A549 treated with Hydrocortisone at 1 μM for 4 hours (cell line): ENCODE data around the gene CLHC1. TPM values are rescaled to one million over a fixed set of nuclear protein-coding genes. Genes with fewer than 3 reads are reported as not detected.

Source experiments
- total RNA-seq: library from RNA; stranded (reverse); fragments of 200-300 nt; extraction: Qiagen RNA extraction; gene quantifications from 5 replicates; pipeline ENCODE4 v1.2.3, GENCODE V29; 2022

Gene CLHC1
- 1.7 to 2.7 TPM (median 2.0 TPM) in 5 replicates for total RNA-seq

DNA sequence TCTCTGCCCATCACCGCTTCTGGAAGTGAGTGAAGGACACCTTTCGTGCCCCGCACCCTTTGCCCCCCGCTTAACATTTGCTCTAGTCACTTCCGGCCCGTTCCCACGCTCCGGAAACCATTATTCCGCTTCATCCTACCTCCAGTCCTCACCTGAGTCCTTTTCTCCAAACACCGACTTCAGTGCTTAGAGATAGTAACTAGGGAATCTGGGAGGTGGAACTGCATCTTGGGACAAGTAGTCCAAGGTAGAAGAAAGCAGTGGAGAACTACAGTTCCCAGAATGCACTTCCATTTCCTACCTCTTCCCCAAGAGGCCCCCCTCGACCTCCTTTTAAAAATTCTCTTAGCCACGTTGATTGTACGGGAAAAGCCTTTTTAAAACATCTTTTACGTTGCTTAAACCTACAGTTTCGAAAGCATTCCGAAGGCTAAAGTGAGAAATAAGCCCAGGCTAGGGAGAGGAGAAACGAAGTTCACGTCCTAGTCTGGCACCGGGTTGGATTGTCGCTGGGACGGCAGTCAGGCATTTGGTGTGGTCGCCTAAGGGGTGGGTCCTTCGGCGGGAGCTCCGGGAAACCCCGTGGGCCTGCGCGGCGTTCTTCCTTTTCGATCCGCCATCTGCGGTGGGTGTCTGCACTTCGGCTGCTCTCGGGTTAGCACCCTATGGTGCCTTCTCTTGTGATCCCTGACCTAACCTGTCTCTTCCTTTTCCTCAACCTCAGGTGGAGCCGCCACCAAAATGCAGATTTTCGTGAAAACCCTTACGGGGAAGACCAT is at the start of gene CLHC1, which contains the start of gene RPS27A:
Gene CLHC1, minus strand, starts transcription at position 210 of the 779 bp plus-strand sequence. CDS start 9,882 bp downstream, outside the sequence.
Gene RPS27A, plus strand, starts transcription at position 605 of the 779 bp plus-strand sequence. Its CDS starts 137 bp downstream, at position 742.

DNA sequence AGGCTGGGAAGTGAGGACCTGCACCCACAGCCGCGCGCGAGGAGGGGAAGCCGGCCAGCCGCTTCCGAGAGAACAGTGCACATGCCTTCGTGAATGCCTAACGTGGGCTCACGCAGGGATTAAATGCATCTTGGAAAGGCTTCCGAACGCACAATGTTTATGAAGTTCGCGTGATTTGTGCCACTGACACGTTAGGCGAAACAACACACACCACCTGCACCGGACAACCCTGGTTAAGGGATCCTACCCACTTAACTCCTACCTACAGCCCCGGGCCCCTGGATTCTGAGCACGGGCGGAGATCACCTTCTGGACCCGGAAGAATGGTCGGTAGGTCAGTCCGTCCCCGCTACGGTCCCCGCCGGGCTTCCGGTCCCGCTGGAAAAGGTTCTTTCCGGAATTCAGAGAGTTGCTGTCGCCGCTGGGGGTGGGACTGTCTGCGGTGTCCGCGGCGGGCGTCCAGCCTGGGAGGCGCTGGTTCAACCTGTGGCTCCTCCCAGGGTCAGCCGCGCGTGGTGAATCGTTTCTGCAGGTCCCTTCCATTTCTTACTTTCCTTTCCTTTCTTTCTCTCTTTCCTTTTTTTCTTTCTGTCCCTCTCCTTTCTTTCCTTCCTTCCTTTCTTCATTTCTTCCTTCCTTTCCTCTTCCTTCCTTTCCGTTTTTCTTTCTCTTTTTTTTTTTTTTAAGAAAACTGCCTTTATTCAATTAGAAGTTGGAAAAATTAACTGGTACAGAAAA is 37.0 kb upstream of the CLHC1 start, which contains the start of gene MTIF2:
Gene MTIF2, minus strand, starts transcription at position 325 of the 738 bp plus-strand sequence. CDS start 5,373 bp downstream, outside the sequence.

Other genes starting within 250 kb of the CLHC1 start
- gene RTN4, start 181.8 kb downstream of the CLHC1 start, total RNA-seq: 475 to 537 TPM (median 517 TPM) in 5 replicates
- gene RPS27A, start 395 bp upstream of the CLHC1 start, total RNA-seq: 2,592 to 2,956 TPM (median 2,678 TPM) in 5 replicates
- 39.4 to 55.2 TPM (median 40.9 TPM) in 5 replicates for gene MTIF2, start 36.9 kb upstream of the CLHC1 start, total RNA-seq
- 18.3 to 26.7 TPM (median 22.4 TPM) in 5 replicates for gene CCDC88A, start 187.6 kb upstream of the CLHC1 start, total RNA-seq